HL-60 (cell line): ENCODE results near the gene OPN1MW3.
"Not testable (repeated sequence)": the region's sequence is repeated elsewhere in the genome, so short reads cannot be mapped to it uniquely, and the experiment has no call there.

Experiments used
- DNase-seq, 2 experiments: peaks; one replicate each; pipeline ENCODE4 v3.0.0-alpha.2; 2010 to 2020; ENCODE audit warnings: low read depth in 1 of 2, low spot score in 1 of 2
- H3K27ac ChIP-seq: fragments of 250-450 bp; sonication (Bioruptor Pico); replicated peaks from 2 replicates; pipeline ENCODE4 v1.5.1; 2020; ENCODE audit warnings: mild to moderate bottlenecking, moderate library complexity
- H3K27me3 ChIP-seq: fragments of 250-450 bp; sonication (Bioruptor Pico); 2 replicates; pipeline ENCODE4 v1.5.1; 2021; ENCODE audit warnings: mild to moderate bottlenecking, moderate library complexity; ENCODE audit not compliant: insufficient read depth, poor library complexity, severe bottlenecking
- H3K4me3 ChIP-seq: replicated peaks from 2 replicates; pipeline ENCODE4 v1.5.1; 2011; ENCODE audit warnings: mild to moderate bottlenecking, control low read depth, low read length; ENCODE audit not compliant: insufficient read depth
- CTCF ChIP-seq: IDR thresholded peaks from one replicate; pipeline ENCODE4 v1.5.1; 2011; ENCODE audit warnings: low read length, control low read depth, inconsistent platforms; ENCODE audit not compliant: insufficient read depth
- GABPA ChIP-seq: IDR thresholded peaks from 2 replicates; pipeline ENCODE4 v1.6.1; 2012; ENCODE audit warnings: low read depth
- POLR2AphosphoS5 ChIP-seq: IDR thresholded peaks from 2 replicates; pipeline ENCODE4 v1.6.1; 2012; ENCODE audit warnings: low read depth
- REST ChIP-seq: IDR thresholded peaks from 2 replicates; pipeline ENCODE4 v1.6.1; 2012; ENCODE audit warnings: low read depth; ENCODE audit not compliant: insufficient replicate concordance
- SPI1 ChIP-seq: IDR thresholded peaks from 2 replicates; pipeline ENCODE4 v1.6.1; 2012; ENCODE audit warnings: low read depth, mild to moderate bottlenecking, borderline replicate concordance

Gene OPN1MW3

DNA sequence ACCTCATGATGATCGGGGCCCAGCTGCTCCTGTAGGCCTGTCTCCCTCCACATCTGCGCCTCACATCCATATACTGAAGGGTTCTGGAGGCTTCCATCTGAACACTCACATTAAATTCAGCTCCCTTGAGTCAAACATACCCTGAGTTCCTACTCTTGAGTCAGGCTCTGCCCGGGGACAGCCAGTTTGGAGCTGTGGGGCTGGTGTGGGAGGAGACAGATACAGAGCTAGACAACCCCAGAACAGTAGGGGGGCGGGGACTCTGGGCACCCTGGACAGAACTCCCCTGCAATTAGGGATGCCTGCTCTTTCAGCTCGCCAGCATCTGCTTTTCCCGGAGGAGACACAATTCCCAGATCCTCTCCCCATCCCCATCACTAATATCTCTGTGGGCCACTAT lies 5.7 kb downstream of the OPN1MW3 start:
- not testable (repeated sequence) for DNase-seq

DNA sequence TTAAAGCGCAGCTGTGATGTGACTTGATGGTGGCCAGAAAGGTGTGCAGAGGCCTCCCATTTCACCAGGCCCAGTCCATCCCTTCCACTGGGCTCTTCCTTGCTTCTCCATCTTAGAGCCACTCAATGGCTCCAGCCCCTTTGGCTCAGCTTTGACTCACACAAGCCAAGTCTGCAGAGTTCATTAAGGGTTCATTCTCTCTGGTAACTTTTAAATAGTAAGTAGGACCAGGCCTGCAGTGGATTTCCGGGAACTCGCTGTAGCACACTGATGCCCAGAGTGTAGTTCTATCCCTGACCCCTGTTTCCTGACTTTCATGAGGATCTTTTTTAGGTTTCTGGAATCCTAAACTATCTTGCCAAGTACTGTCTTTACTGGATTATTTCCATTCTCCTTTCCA lies 11.9 kb downstream of the OPN1MW3 start:
- H3K4me3 ChIP-seq, H3K27ac ChIP-seq, H3K27me3 ChIP-seq, DNase-seq: not testable (repeated sequence)

More for the DNA sequence above, 5.7 kb downstream of the OPN1MW3 start:
- H3K4me3 ChIP-seq, H3K27ac ChIP-seq, H3K27me3 ChIP-seq: not testable (repeated sequence)

DNA sequence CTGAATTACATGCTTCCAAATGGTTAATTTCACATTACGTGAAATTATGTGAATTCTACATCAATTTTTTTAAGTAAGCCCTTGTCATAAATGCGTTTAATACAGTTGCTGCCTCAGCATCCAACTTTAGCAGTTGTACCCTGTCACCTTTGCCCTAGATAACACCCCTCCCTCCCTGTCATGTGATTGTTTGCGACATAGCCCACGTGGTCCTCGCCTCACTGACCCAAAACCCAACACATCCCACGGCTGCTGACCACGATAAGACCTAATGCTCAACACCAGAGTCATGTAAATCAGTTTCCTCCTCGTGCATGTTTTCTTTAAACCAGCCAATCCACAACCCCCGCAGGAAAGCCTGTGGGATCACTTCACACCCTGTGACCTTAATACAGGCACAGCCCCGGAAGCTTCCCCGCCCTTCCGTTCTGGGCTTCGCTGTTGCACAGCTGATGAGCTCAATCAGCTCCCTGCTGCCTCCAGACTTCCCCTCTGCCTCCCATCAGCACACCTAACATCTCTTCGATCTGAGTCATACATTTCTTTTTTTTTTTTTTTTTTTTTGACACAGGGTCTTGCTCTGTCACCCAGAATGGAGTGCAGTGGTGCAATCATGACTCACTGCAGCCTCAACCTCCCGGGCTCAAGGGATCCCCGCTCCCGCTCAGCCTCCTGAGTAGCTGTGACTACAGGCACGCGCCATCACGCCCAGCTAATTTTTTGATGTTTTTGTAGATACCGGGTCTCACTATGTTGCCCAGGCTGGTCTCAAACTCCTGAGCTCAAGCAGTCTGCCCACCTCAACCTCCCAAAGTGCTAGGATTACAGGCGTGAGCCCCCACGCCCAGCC lies 27.3 kb downstream of the OPN1MW3 start:
- H3K4me3 ChIP-seq, DNase-seq, H3K27me3 ChIP-seq, H3K27ac ChIP-seq: not testable (repeated sequence)

- H3K4me3 ChIP-seq, H3K27me3 ChIP-seq, DNase-seq, H3K27ac ChIP-seq: not testable (repeated sequence)
Measured at GRCh38 chrX:154286406-154286805, 29.0 kb downstream of the OPN1MW3 start.

- no peak for DNase-seq
- Histone ChIP-seq H3K4me3 (no peak within 1 kb of the TSS), H3K27ac (no peak within 1 kb of the TSS), H3K27me3 (no peaks in the 10 kb centered on the region)
- no peak for TF ChIP-seq REST
- no peak for TF ChIP-seq GABPA
- no peak for TF ChIP-seq CTCF
- no peak for TF ChIP-seq POLR2AphosphoS5
- no peak for TF ChIP-seq SPI1
Measured at GRCh38 chrX:154294791-154295574, 37.6 kb downstream of the OPN1MW3 start, which contains the start of gene TEX28. TEX28 (minus strand) TSS chrX:154295124; CDS start chrX:154292117, 3,007 bp downstream.

GRCh38 chrX:154295664-154296310 lies 38.4 kb downstream of the OPN1MW3 start, which contains the start of gene TKTL1:
TKTL1 (plus strand) TSS chrX:154295795; CDS start chrX:154295860, 65 bp downstream.
- Histone ChIP-seq H3K27me3 (no peaks in the 10 kb centered on the region), H3K4me3 (no peak within 1 kb of the TSS), H3K27ac (no peak within 1 kb of the TSS)
- no peak for TF ChIP-seq GABPA
- no peak for TF ChIP-seq REST
- no peak for TF ChIP-seq SPI1
- no peak for TF ChIP-seq POLR2AphosphoS5
- no peak for TF ChIP-seq CTCF
- no peak for DNase-seq
